NT2/D1 (cell line): ENCODE data around the gene FARS2.

Experiments used
- SUZ12 ChIP-seq: IDR thresholded peaks from 2 replicates; pipeline ENCODE4 v1.6.1; 2011; ENCODE audit not compliant: insufficient read length, insufficient read depth; ENCODE audit errors: extremely low read depth
- YY1 ChIP-seq: IDR thresholded peaks from 2 replicates; pipeline ENCODE4 v1.6.1; 2011; ENCODE audit not compliant: insufficient read length, insufficient read depth

DNA sequence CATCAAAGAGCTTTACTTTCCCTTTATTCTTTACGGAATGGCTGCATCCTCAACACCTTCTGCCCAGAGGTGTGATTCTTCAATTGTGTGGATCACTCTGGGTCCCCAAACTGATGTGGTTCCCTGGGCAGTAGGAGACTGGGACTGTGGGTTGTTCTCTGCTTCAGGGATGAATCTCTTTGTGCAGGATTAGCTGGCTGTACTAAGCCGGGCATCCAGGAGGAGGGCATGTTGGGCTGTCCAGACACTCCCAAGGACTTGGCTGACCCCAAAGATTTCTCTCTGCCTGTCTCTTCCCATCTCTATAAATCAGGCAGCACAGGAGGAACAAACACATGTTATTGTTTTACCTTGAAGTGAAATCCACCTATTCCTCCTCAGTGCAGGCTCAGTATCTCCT is 15.3 kb downstream of the FARS2 start:
- TF ChIP-seq YY1 (no peak), SUZ12 (no peak)
